PFSK-1 (cell line): Measurements from ENCODE around the gene NATD1.
A peak's percentile ranks its signal among the peaks of the same experiment; 100 is the strongest.

ENCODE experiments used
- FOXP2 ChIP-seq: optimal IDR thresholded peaks from 2 replicates; pipeline ENCODE3; 2011; ENCODE audit warnings: borderline replicate concordance, control low read depth, inconsistent platforms; ENCODE audit not compliant: insufficient read depth; ENCODE audit errors: extremely low read length, extremely low read depth
- POLR2AphosphoS5 ChIP-seq: IDR thresholded peaks from 2 replicates; pipeline ENCODE4 v1.6.1; 2012; ENCODE audit warnings: low read depth, mild to moderate bottlenecking, control low read depth, low read length, moderate library complexity
- REST ChIP-seq, 2 experiments: IDR thresholded peaks; 2 replicates each; pipeline versions ENCODE4 v1.6.1 to v1.8.0; 2011 to 2012; ENCODE audit warnings: low read depth in 2 of 2, low read length in 2 of 2, control low read depth in 1 of 2, inconsistent platforms in 1 of 2, mild to moderate bottlenecking in 1 of 2, moderate library complexity in 1 of 2; ENCODE audit not compliant: insufficient read depth in 1 of 2
- SIN3A ChIP-seq: IDR thresholded peaks from 2 replicates; pipeline ENCODE4 v1.6.1; 2012; ENCODE audit warnings: mild to moderate bottlenecking, low read length, moderate library complexity, borderline replicate concordance; ENCODE audit not compliant: insufficient read depth
- TAF1 ChIP-seq: IDR thresholded peaks from 2 replicates; pipeline ENCODE4 v1.6.1; 2012; ENCODE audit warnings: low read length, control low read depth, borderline replicate concordance; ENCODE audit not compliant: insufficient read depth

Gene NATD1

GRCh38 chr17:21282850-21283249 is 29.6 kb upstream of the NATD1 start:
- TF ChIP-seq POLR2AphosphoS5: no peak
- no peak for TF ChIP-seq TAF1
- no peak for TF ChIP-seq REST (IDR thresholded peaks at IDR 0.05; ENCODE audit: insufficient read depth in 1 of 2, low read depth in 2 of 2, low read length in 2 of 2)
- no peak for TF ChIP-seq FOXP2
- TF ChIP-seq SIN3A: no peak

DNA sequence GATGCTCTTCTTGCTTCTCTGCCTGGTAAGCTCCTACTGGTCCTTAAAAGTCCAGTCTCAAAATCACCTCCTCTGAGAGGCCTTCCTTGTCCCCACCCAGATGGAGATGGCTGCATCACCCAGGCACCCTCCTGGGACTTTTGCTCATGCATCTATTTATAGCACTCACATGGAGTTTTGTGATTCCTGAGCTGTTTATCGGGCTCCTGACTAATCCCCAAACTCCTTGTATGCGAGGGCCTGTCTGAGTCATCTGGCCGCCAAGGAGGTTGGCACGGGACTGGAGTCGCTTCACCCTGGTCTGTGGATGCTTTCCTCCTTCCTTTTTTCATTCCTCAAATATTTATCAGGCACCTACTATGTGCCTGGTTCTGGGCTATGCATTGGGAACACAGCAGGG is 29.0 kb upstream of the NATD1 start:
- TF ChIP-seq FOXP2 (no peak), SIN3A (no peak), POLR2AphosphoS5 (no peak), TAF1 (no peak), REST (IDR thresholded peaks at IDR 0.05; ENCODE audit: insufficient read depth in 1 of 2, low read depth in 2 of 2, low read length in 2 of 2) (no peak)

DNA sequence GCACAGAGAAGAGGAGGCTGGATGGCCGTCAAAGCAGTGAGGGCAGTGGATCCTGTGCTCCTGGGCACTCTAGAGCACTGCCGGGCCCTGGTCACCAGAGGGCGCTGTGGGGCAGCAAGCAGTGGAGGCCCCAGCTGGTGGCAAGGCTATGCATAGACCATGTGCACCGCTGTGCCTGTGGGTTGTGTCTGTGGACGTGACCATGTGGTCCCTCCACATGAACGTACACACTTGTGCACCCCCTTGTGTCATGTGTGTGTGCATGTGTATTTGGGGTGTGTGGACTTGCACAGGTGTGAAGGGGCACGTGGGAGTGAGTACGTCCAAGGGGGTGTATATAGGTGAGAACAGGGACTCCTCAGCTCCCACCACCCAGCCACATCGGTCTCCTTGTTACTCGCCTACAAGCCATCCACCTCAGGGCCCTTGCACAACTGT is 26.9 kb upstream of the NATD1 start:
- TF ChIP-seq SIN3A: peak; percentile 83; the same call in 1 of the 2 replicates
- no peak for TF ChIP-seq FOXP2

- TF ChIP-seq SIN3A: no peak
- no peak for TF ChIP-seq FOXP2
- no peak for TF ChIP-seq REST (IDR thresholded peaks at IDR 0.05; ENCODE audit: insufficient read depth in 1 of 2, low read depth in 2 of 2, low read length in 2 of 2)
- TF ChIP-seq TAF1: no peak
- no peak for TF ChIP-seq POLR2AphosphoS5
Measured at GRCh38 chr17:21279582-21279981, 26.4 kb upstream of the NATD1 start.

DNA sequence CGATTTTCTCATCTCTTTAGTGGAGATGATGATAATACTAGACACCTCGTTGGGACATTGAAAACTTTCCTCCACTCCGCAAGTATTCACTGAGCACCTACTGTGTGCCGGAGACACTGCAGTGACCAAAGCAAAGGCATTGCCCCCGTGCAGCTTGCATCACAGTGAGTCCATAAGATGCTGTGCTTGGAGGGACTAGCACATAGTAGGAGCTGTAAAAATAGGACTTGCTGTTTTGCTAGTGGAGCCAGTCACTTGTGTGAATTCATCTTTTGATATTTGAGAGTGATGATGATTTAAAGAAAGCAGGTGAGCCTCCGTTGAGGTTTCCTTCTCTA is 26.0 kb upstream of the NATD1 start:
- TF ChIP-seq SIN3A (no peak), FOXP2 (no peak), POLR2AphosphoS5 (no peak)

GRCh38 chr17:21278450-21279197 is 25.4 kb upstream of the NATD1 start:
- TF ChIP-seq POLR2AphosphoS5 (no peak), SIN3A (no peak; the same call in 1 of the 2 replicates), TAF1 (no peak), FOXP2 (no peak), REST (IDR thresholded peaks at IDR 0.05; ENCODE audit: insufficient read depth in 1 of 2, low read depth in 2 of 2, low read length in 2 of 2) (no peak)
